Stimulated activated CD8-positive, alpha-beta memory T cell treated with anti-CD3 and anti-CD28 coated beads, Interleukin-12 subunit alpha, Interleukin-12 subunit beta, amount 100 ng/mL, for 24 hours (primary cell): ENCODE measurements around the gene ZDHHC14.

Source experiments
- DNase-seq: peaks from one replicate; pipeline ENCODE4 v3.0.0-alpha.2; 2020; ENCODE audit errors: extremely low read depth

Gene ZDHHC14

GRCh38 chr6:157615951-157616350 lies 235.0 kb downstream of the ZDHHC14 start:
- DNase-seq = no peak

- no peak for DNase-seq
Measured at GRCh38 chr6:157620944-157621343, 240.0 kb downstream of the ZDHHC14 start.

- no peak for DNase-seq
Measured at GRCh38 chr6:157621406-157621805, 240.4 kb downstream of the ZDHHC14 start.

- no peak for DNase-seq
Measured at GRCh38 chr6:157622427-157622826, 241.4 kb downstream of the ZDHHC14 start.

- no peak for DNase-seq
Measured at GRCh38 chr6:157625111-157625510, 244.1 kb downstream of the ZDHHC14 start.

- no peak for DNase-seq
Measured at GRCh38 chr6:157625764-157626163, 244.8 kb downstream of the ZDHHC14 start.

GRCh38 chr6:157627195-157627966 lies 246.4 kb downstream of the ZDHHC14 start:
- no peak for DNase-seq

- no peak for DNase-seq
Measured at GRCh38 chr6:157628463-157628862, 247.5 kb downstream of the ZDHHC14 start.

GRCh38 chr6:157629220-157629619 lies 248.2 kb downstream of the ZDHHC14 start:
- no peak for DNase-seq

- DNase-seq = no peak
Measured at GRCh38 chr6:157630463-157631080, 249.6 kb downstream of the ZDHHC14 start.

- DNase-seq = no peak
Measured at GRCh38 chr6:157631412-157631811, 250.4 kb downstream of the ZDHHC14 start.

GRCh38 chr6:157631838-157632614 lies 251.0 kb downstream of the ZDHHC14 start:
- no peak for DNase-seq

- DNase-seq = no peak
Measured at GRCh38 chr6:157632821-157633220, 251.8 kb downstream of the ZDHHC14 start.

- DNase-seq = no peak
Measured at GRCh38 chr6:157634546-157634945, 253.6 kb downstream of the ZDHHC14 start.

- DNase-seq = no peak
Measured at GRCh38 chr6:157635388-157636244, 254.6 kb downstream of the ZDHHC14 start.

GRCh38 chr6:157637516-157637915 lies 256.5 kb downstream of the ZDHHC14 start:
- DNase-seq = no peak

- DNase-seq = no peak
Measured at GRCh38 chr6:157637941-157638662, 257.1 kb downstream of the ZDHHC14 start.

- DNase-seq = no peak
Measured at GRCh38 chr6:157638779-157639178, 257.8 kb downstream of the ZDHHC14 start.

GRCh38 chr6:157640746-157641451 lies 259.9 kb downstream of the ZDHHC14 start:
- no peak for DNase-seq

GRCh38 chr6:157641837-157642236 lies 260.8 kb downstream of the ZDHHC14 start:
- DNase-seq = no peak
